Right lobe of liver (tissue), 6 donors: Measurements from ENCODE around the gene DZIP1L. TPM values are rescaled to one million over a fixed set of nuclear protein-coding genes. Genes with fewer than 3 reads are reported as not detected.

Experiments used
- ATAC-seq, 4 donors: fragments of 200-7000 bp; cut with Tn5 transposase; one replicate each; pipeline ENCODE4 v1.9.1; 2020; ENCODE audit warnings: mild to moderate bottlenecking in 4 of 4, moderate library complexity in 4 of 4
- DNase-seq, 3 donors: peaks; one replicate each; pipeline ENCODE4 v3.0.0-alpha.2; 2020
- H3K27ac ChIP-seq, 3 donors: fragments of 200-600 bp; one replicate each; pipeline ENCODE4 v1.8.0; 2022
- H3K27me3 ChIP-seq, 2 donors: fragments of 200-600 bp; one replicate each; pipeline ENCODE4 v1.8.0; 2022
- H3K36me3 ChIP-seq, 4 donors: fragments of 200-600 bp; sonication (generic) in 1 of 4; one replicate each; pipeline versions ENCODE4 v1.5.1 to v1.8.0; 2017 to 2022; ENCODE audit warnings: control low read depth in 1 of 4
- H3K4me1 ChIP-seq, 4 donors: fragments of 200-600 bp; sonication (generic) in 1 of 4; one replicate each; pipeline versions ENCODE4 v1.5.1 to v1.8.0; 2017 to 2022; ENCODE audit warnings: control low read depth in 1 of 4
- H3K4me3 ChIP-seq, 3 donors: fragments of 200-600 bp; one replicate each; pipeline ENCODE4 v1.8.0; 2022
- H3K9me3 ChIP-seq, 4 donors: fragments of 200-600 bp; sonication (generic) in 1 of 4; one replicate each; pipeline versions ENCODE4 v1.5.1 to v1.8.0; 2017 to 2022; ENCODE audit warnings: control low read depth in 1 of 4
- CTCF ChIP-seq, 4 donors: fragments of 200-600 bp in 3 of 4; fragments of 450-650 bp in 1 of 4; IDR thresholded peaks; one replicate each; pipeline versions ENCODE4 v1.5.1 to v1.8.0; 2016 to 2022; ENCODE audit warnings: antibody characterized with exemption in 4 of 4, mild to moderate bottlenecking in 2 of 4
- POLR2A ChIP-seq: fragments of 450-650 bp; IDR thresholded peaks from one replicate; pipeline ENCODE4 v1.6.1; 2017; ENCODE audit warnings: antibody characterized with exemption, mild to moderate bottlenecking
- WGBS: methylation state at CpG from one replicate; pipeline ENCODE4 v1.1.6; 2018; ENCODE audit warnings: low coverage, low lambda C conversion rate; ENCODE audit not compliant: insufficient coverage; ENCODE audit errors: missing lambda C conversion rate; 5-methylcytosine and 5-hydroxymethylcytosine counted together
- intact Hi-C, 2 donors: fragments of 100-400 bp; cut with DNase I; formaldehyde crosslinking; loops; one replicate each; pipeline versions ENCODE4 v1.11.2 to v1.14.1; 2022
- total RNA-seq, 6 experiments: library from RNA; depleted of rRNA in 2 of 6; stranded (reverse); fragments of >200 nt in 2 of 6; fragmentation: NEBNext Ultra II Directional in 3 of 6; extraction: Animal tissue kit (Norgen Biotek cat#: 25700) in 3 of 6; gene quantifications; one replicate each; pipeline versions ENCODE4 v1.1.0 to v1.2.4, GENCODE V29; 2016 to 2023
- donor health status: DM: no; HTN: yes; CAD: no.
- donor health status: DM: no; HTN: no; CAD: no.
- donor health status: DM: no; HTN: no; CAD: no.
- donor health status: DM: no; HTN: yes; CAD: no.
- donor health status: DM: no; HTN: yes; CAD: no.

The DZIP1L gene
- total RNA-seq, 6 experiments from 2014 or later = 0.92 to 2.2 (median 1.2) TPM

GRCh38 chr3:138030734-138031280 lies 84.6 kb downstream of the DZIP1L start:
- TF ChIP-seq POLR2A (no peak), CTCF (IDR thresholded peaks at IDR 0.05) (no peak)
- 64% methylated on average over 8 of the region's 11 CpGs for WGBS
- ATAC-seq = no peak
- no peaks in the 10 kb centered on the region for H3K9me3 ChIP-seq
- intact Hi-C loops = no loop called here
- H3K27ac ChIP-seq = no peak overlapping the region
- no peak overlapping the region for H3K4me3 ChIP-seq
- H3K27me3 ChIP-seq = no peaks in the 10 kb centered on the region
- DNase-seq = no peak
- no peaks in the 10 kb centered on the region for H3K4me1 ChIP-seq
- H3K36me3 ChIP-seq = no peaks in the 10 kb centered on the region

- H3K4me3 ChIP-seq = no peak overlapping the region
- TF ChIP-seq POLR2A = no peak
- no peak for TF ChIP-seq CTCF (IDR thresholded peaks at IDR 0.05)
- H3K27ac ChIP-seq = no peak overlapping the region
- WGBS = 87% methylated on average over 5 of the region's 5 CpGs
- ATAC-seq = no peak
- H3K4me1 ChIP-seq = no peaks in the 10 kb centered on the region
- no peaks in the 10 kb centered on the region for H3K27me3 ChIP-seq
- no peak for DNase-seq
- H3K36me3 ChIP-seq = no peaks in the 10 kb centered on the region
- intact Hi-C loops = no loop called here
- H3K9me3 ChIP-seq = no peaks in the 10 kb centered on the region
These were observed 87.6 kb downstream of the DZIP1L start for GRCh38 chr3:138027821-138028220.

GRCh38 chr3:138025553-138025952 lies 89.9 kb downstream of the DZIP1L start:
- H3K36me3 ChIP-seq = no peaks in the 10 kb centered on the region
- no peak for ATAC-seq
- H3K4me3 ChIP-seq = no peak overlapping the region
- H3K27me3 ChIP-seq = no peaks in the 10 kb centered on the region
- no peaks in the 10 kb centered on the region for H3K9me3 ChIP-seq
- no peaks in the 10 kb centered on the region for H3K4me1 ChIP-seq
- no peak overlapping the region for H3K27ac ChIP-seq
- DNase-seq = no peak
- intact Hi-C loops = no loop called here
- TF ChIP-seq CTCF (IDR thresholded peaks at IDR 0.05) (no peak), POLR2A (no peak)

- TF ChIP-seq CTCF (IDR thresholded peaks at IDR 0.05) (no peak), POLR2A (no peak)
- Histone ChIP-seq H3K4me3 (no peak overlapping the region), H3K27ac (no peak overlapping the region), H3K9me3 (no peaks in the 10 kb centered on the region), H3K4me1 (no peaks in the 10 kb centered on the region), H3K27me3 (no peaks in the 10 kb centered on the region), H3K36me3 (no peaks in the 10 kb centered on the region)
- ATAC-seq (peak in 1 of 4 donors; percentile 28), DNase-seq (no peak)
- intact Hi-C loops = no loop called here
- 58% methylated on average over 4 of the region's 4 CpGs for WGBS
These were observed 91.7 kb downstream of the DZIP1L start for GRCh38 chr3:138023754-138024153.
